Keratinocyte (primary cell): ENCODE results near the gene HIGD1C. TPM values are rescaled to one million over a fixed set of nuclear protein-coding genes. Genes with fewer than 3 reads are reported as not detected.

Experiments
- DNase-seq: peaks from one replicate; pipeline ENCODE4 v3.0.0-alpha.2; 2011; ENCODE audit warnings: low read depth, missing footprints, low spot score
- FAIRE-seq: peaks from 2 replicates; lab custom pipeline; 2011; peaks lifted over from hg19 to GRCh38; lab: Jason Lieb, UNC
- H2AFZ ChIP-seq: 2 replicates; pipeline ENCODE4 v1.6.0; 2012; ENCODE audit warnings: low read length, control low read depth, inconsistent platforms; ENCODE audit not compliant: control insufficient read depth
- H3K27ac ChIP-seq: 2 replicates; pipeline ENCODE4 v1.5.1; 2011; ENCODE audit warnings: low read length; ENCODE audit not compliant: control insufficient read depth, insufficient read depth
- H3K27me3 ChIP-seq: 3 replicates; pipeline ENCODE4 v1.6.0; 2011; ENCODE audit warnings: low read length; ENCODE audit not compliant: control insufficient read depth, insufficient read depth; ENCODE audit errors: extremely low read depth
- H3K36me3 ChIP-seq, 2 experiments: 2 replicates in 1 of 2; 3 replicates in 1 of 2; pipeline ENCODE4 v1.5.1; 2011; ENCODE audit warnings: low read length in 2 of 2, mild to moderate bottlenecking in 1 of 2; ENCODE audit not compliant: control insufficient read depth in 2 of 2, insufficient read depth in 2 of 2; ENCODE audit errors: extremely low read depth in 1 of 2
- H3K4me1 ChIP-seq: 3 replicates; pipeline ENCODE4 v1.5.1; 2011; ENCODE audit warnings: low read length; ENCODE audit not compliant: control insufficient read depth, insufficient read depth; ENCODE audit errors: extremely low read depth
- H3K4me2 ChIP-seq: 3 replicates; pipeline ENCODE4 v1.6.0; 2011; ENCODE audit warnings: low read depth, low read length; ENCODE audit not compliant: control insufficient read depth, insufficient read depth; ENCODE audit errors: extremely low read depth
- H3K4me3 ChIP-seq, 3 experiments: fragments of 200-600 bp in 1 of 3; sonication (generic) in 1 of 3; 2 replicates in 2 of 3; 3 replicates in 1 of 3; pipeline ENCODE4 v1.5.1; 2011 to 2016; ENCODE audit warnings: low read length in 3 of 3, mild to moderate bottlenecking in 3 of 3, control low read depth in 2 of 3, inconsistent platforms in 1 of 3, low read depth in 1 of 3, mixed read lengths in 1 of 3, mixed run types in 1 of 3, moderate library complexity in 1 of 3; ENCODE audit not compliant: control insufficient read depth in 2 of 3, insufficient read depth in 2 of 3; ENCODE audit errors: extremely low read depth in 1 of 3
- H3K79me2 ChIP-seq: 2 replicates; pipeline ENCODE4 v1.6.0; 2012; ENCODE audit warnings: low read length; ENCODE audit not compliant: control insufficient read depth, insufficient read depth
- H3K9ac ChIP-seq: 3 replicates; pipeline ENCODE4 v1.6.0; 2011; ENCODE audit warnings: low read length; ENCODE audit not compliant: control insufficient read depth, insufficient read depth; ENCODE audit errors: extremely low read depth
- H3K9me1 ChIP-seq: 3 replicates; pipeline ENCODE4 v1.6.0; 2011; ENCODE audit warnings: low read length; ENCODE audit not compliant: control insufficient read depth, insufficient read depth; ENCODE audit errors: extremely low read depth
- H3K9me3 ChIP-seq: 2 replicates; pipeline ENCODE4 v1.5.1; 2012; ENCODE audit warnings: low read depth, low read length; ENCODE audit not compliant: control insufficient read depth
- H4K20me1 ChIP-seq: 3 replicates; pipeline ENCODE4 v1.6.0; 2011; ENCODE audit warnings: low read length; ENCODE audit not compliant: control insufficient read depth, insufficient read depth; ENCODE audit errors: extremely low read depth
- CTCF ChIP-seq, 3 experiments: IDR thresholded peaks in 1 of 3; conservative IDR thresholded peaks in 1 of 3; optimal IDR thresholded peaks in 1 of 3; 2 replicates in 2 of 3; 3 replicates in 1 of 3; pipeline versions ENCODE3 to v1.5.1; 2011; ENCODE audit warnings: low read length in 3 of 3, mild to moderate bottlenecking in 3 of 3, moderate library complexity in 2 of 3, control low read depth in 1 of 3, inconsistent platforms in 1 of 3; ENCODE audit not compliant: insufficient read depth in 2 of 3; ENCODE audit errors: extremely low read depth in 1 of 3
- EZH2 ChIP-seq: IDR thresholded peaks from one replicate; pipeline ENCODE4 v1.6.1; 2012; ENCODE audit warnings: inconsistent platforms, mild to moderate bottlenecking, low read length, moderate library complexity
- dilution Hi-C: fragments of 300-500 bp; cut with MboI; formaldehyde crosslinking; loops from one replicate; pipeline ENCODE4 v1.7.0; 2020; ENCODE audit warnings: low sequenced_read_pairs; ENCODE audit not compliant: extremely low pct_ligation_motif_present
- polyA plus RNA-seq, 5 experiments: library from polyadenylated mRNA; depleted of rRNA in 3 of 5; stranded (reverse) in 3 of 5; stranded (forward) in 1 of 5; unstranded in 1 of 5; fragments of >200 nt; gene quantifications; 1 replicate in 1 of 5; 2 replicates in 3 of 5; 3 replicates in 1 of 5; pipeline versions ENCODE4 v1.2.1 to v1.2.3, GENCODE V29; 2011 to 2012; ENCODE audit warnings: missing spikeins in 2 of 5, low read depth in 1 of 5, low replicate concordance in 1 of 5

HIGD1C gene
- polyA plus RNA-seq, 1 donor (not counting 4 experiments of a cell fraction or from before 2014, with no cell fraction given), result not detected

GRCh38 chr12:50961708-50962107 lies 9.4 kb downstream of the HIGD1C start:
- H3K36me3 ChIP-seq, result no peaks in the 10 kb centered on the region
- no peaks in the 10 kb centered on the region for H3K79me2 ChIP-seq
- H3K9ac ChIP-seq, result no peak overlapping the region
- no peaks in the 10 kb centered on the region for H4K20me1 ChIP-seq
- dilution Hi-C loops, result no loop called here
- DNase-seq (no peak), FAIRE-seq (no peak)
- no peak overlapping the region for H3K27ac ChIP-seq
- H3K4me2 ChIP-seq, result no peak overlapping the region
- no peaks in the 10 kb centered on the region for H3K4me1 ChIP-seq
- H3K9me3 ChIP-seq, result no peaks in the 10 kb centered on the region
- H3K4me3 ChIP-seq, result no peak overlapping the region
- TF ChIP-seq CTCF (optimal IDR thresholded peaks at IDR 0.05 in 1 of 3, IDR thresholded peaks at IDR 0.05 in 1 of 3, conservative IDR thresholded peaks at IDR 0.05 in 1 of 3; ENCODE audit: extremely low read depth in 1 of 3, insufficient read depth in 2 of 3, low read length in 3 of 3) (no peak), EZH2 (no peak)
- no peaks in the 10 kb centered on the region for H3K27me3 ChIP-seq
- no peaks in the 10 kb centered on the region for H3K9me1 ChIP-seq
- H2AFZ ChIP-seq, result no peak overlapping the region

GRCh38 chr12:50964432-50964831 lies 12.1 kb downstream of the HIGD1C start:
- Histone ChIP-seq H3K4me2 (no peak overlapping the region), H3K36me3 (no peaks in the 10 kb centered on the region), H3K9ac (no peak overlapping the region), H3K79me2 (no peaks in the 10 kb centered on the region), H3K27me3 (no peaks in the 10 kb centered on the region), H3K9me3 (no peaks in the 10 kb centered on the region), H2AFZ (no peak overlapping the region), H3K27ac (no peak overlapping the region), H3K4me3 (no peak overlapping the region), H3K9me1 (no peaks in the 10 kb centered on the region), H3K4me1 (no peaks in the 10 kb centered on the region), H4K20me1 (no peaks in the 10 kb centered on the region)
- FAIRE-seq (no peak), DNase-seq (no peak)
- dilution Hi-C loops, result no loop called here
- TF ChIP-seq CTCF (optimal IDR thresholded peaks at IDR 0.05 in 1 of 3, IDR thresholded peaks at IDR 0.05 in 1 of 3, conservative IDR thresholded peaks at IDR 0.05 in 1 of 3; ENCODE audit: extremely low read depth in 1 of 3, insufficient read depth in 2 of 3, low read length in 3 of 3), result no peak
- no peak for TF ChIP-seq EZH2
